Fibroblast of pulmonary artery (primary cell): ENCODE measurements around the gene PLEKHM1.

ENCODE experiments used
- DNase-seq: peaks from one replicate; pipeline ENCODE4 v3.0.0-alpha.2; 2010; ENCODE audit warnings: low read depth
- H3K4me3 ChIP-seq: replicated peaks from 2 replicates; pipeline ENCODE4 v1.5.1; 2011; ENCODE audit warnings: low read depth, mild to moderate bottlenecking, control low read depth, low read length, moderate library complexity
- TF ChIP-seq, protein P1 (sequence below): IDR thresholded peaks from 2 replicates; pipeline ENCODE4 v1.5.1; 2011; ENCODE audit warnings: mild to moderate bottlenecking, control low read depth, low read length, inconsistent platforms; ENCODE audit errors: missing control alignments

Gene PLEKHM1

GRCh38 chr17:45428931-45429338 lies 61.6 kb downstream of the PLEKHM1 start:
- TF ChIP-seq, protein P1, sequence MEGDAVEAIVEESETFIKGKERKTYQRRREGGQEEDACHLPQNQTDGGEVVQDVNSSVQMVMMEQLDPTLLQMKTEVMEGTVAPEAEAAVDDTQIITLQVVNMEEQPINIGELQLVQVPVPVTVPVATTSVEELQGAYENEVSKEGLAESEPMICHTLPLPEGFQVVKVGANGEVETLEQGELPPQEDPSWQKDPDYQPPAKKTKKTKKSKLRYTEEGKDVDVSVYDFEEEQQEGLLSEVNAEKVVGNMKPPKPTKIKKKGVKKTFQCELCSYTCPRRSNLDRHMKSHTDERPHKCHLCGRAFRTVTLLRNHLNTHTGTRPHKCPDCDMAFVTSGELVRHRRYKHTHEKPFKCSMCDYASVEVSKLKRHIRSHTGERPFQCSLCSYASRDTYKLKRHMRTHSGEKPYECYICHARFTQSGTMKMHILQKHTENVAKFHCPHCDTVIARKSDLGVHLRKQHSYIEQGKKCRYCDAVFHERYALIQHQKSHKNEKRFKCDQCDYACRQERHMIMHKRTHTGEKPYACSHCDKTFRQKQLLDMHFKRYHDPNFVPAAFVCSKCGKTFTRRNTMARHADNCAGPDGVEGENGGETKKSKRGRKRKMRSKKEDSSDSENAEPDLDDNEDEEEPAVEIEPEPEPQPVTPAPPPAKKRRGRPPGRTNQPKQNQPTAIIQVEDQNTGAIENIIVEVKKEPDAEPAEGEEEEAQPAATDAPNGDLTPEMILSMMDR: no peak
- DNase-seq: no peak
- no peak overlapping the region for H3K4me3 ChIP-seq

DNA sequence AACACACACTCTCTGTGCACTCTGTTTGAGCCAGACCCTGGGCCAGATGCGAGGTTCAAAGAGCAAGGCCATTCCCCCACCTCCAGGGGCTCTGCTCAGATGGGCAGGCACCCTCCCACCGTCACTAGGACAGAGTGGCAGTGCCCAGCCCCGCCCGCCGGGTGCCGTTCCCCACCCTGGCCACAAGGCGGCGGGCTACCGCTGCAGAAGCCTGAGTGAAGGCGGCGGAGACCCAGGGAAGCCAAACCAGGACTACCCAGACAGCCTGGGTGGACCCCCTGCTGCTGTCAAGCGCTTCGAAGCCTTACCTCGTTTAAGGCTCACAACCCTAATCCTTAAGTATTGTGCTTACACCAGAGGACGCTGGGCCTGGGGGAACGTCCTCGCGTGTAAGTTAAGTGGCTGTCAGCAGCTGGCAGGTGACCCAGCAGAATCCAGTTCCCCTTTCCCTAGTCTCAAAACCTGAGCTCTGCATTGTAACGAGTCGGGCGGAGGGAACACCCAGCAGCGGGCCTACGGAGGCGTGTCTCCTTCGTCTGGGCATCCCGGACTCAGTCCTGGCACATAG lies 62.4 kb downstream of the PLEKHM1 start:
- TF ChIP-seq, protein P1: peak; percentile 90
- peak; percentile 59 for DNase-seq
- no peak overlapping the region for H3K4me3 ChIP-seq

GRCh38 chr17:45427181-45427835 lies 63.2 kb downstream of the PLEKHM1 start:
- TF ChIP-seq, protein P1: no peak

GRCh38 chr17:45426561-45426960 lies 64.0 kb downstream of the PLEKHM1 start:
- TF ChIP-seq, protein P1: no peak
- H3K4me3 ChIP-seq: no peak overlapping the region
- DNase-seq: no peak

More at GRCh38 chr17:45427181-45427835, 63.2 kb downstream of the PLEKHM1 start:
- no peak overlapping the region for H3K4me3 ChIP-seq
- no peak for DNase-seq

DNA sequence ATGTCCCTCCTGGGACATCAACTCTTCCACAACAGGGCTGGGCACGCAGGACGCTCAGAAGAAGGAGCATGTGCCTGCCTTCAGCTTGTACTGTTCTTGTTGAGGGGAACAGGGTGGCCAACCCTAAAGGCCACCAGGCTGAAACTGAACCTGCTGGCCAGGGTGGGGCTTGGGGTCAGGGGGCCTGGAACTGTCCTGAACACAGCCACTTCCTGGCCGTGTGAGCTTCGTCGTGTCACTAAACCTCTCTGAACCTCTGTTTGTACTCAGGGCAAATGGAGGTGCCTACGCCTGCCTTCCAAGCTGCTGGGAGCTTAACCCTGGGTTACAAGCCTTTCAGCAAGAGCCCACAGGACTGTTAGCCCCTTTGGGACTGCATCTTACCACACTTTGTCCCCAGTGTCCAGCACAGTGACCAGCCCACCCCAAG lies 64.5 kb downstream of the PLEKHM1 start:
- no peak for DNase-seq
- H3K4me3 ChIP-seq: no peak overlapping the region
- TF ChIP-seq, protein P1: no peak

DNA sequence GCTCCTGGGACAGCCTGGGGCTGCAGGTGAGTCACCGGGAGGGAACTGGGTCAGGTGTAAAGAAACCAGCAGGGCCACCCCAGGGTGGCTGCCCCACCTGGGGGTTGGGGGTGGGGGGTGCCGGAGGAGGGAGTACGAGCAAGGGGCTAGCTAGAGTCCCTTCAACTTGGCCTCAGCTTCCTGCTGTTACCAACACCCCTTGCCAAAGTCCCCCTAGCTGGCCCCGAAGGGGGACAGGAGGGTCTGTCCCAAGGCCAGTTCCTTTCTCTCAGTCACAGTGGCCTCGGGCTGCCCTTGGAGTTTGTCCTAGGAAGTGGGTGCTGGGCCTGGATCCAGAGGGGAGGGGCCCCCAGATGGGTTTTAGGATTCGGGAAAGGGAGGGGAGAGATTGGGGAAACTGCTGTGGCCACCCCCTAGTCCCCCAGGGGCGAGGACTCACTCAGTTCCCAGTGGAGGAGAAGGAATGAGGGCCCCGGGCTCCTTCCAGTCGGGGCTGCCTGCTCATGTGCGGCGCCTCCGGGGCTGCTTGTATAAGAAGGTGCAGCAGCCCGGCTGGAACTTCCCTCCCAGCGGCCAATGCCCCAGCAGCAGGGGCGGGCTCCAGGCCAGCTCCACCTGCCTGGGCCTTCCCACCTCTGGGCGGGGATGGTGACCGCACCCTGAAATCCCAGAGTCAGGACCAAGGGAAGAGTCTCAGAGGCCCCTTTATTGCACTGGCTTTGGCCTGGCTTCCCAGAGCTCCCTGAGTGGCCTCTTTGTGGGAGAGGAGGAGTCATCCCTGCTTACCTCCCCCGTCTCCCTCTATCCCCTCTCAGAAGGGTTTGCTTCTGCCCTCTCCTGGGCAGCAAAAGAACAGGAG lies 65.2 kb downstream of the PLEKHM1 start:
- TF ChIP-seq, protein P1: peak; percentile 62
- DNase-seq: peak; percentile 81
- H3K4me3 ChIP-seq: no peak overlapping the region
